ENCODE data around the gene OTUD7B. TPM values are rescaled to one million over a fixed set of nuclear protein-coding genes. Genes with fewer than 3 reads are reported as not detected.

The OTUD7B gene
- total RNA-seq, 2 experiments from 2014 or later, result 2.0 to 2.9 TPM

- Histone ChIP-seq H3K4me1 (ENCODE audit: insufficient read depth, low read length) (peaks cover 3% of the 10 kb centered on the region), H3K4me3 (ENCODE audit: low read length) (no peak overlapping the region), H3K36me3 (ENCODE audit: insufficient read depth, low read length) (peaks cover 39% of the 10 kb centered on the region), H3K27ac (ENCODE audit: low read depth in 1 of 2, low read length in 2 of 2) (no peak overlapping the region), H3K9me3 (ENCODE audit: control insufficient read depth in 1 of 2, insufficient read depth in 1 of 2, low read length in 2 of 2) (no peaks in the 10 kb centered on the region), H3K27me3 (ENCODE audit: control insufficient read depth in 1 of 2, insufficient read depth in 2 of 2, low read length in 2 of 2) (no peaks in the 10 kb centered on the region)
- ChIA-PET CTCF (no interaction called here), POLR2A (interaction anchor here (0.7 kb wide), 1 partner anchor 79 kb away, joined by 4 read pairs; a partner anchor contains a TSS)
- Mint-ChIP-seq H3K36me3 (ENCODE audit: low read depth) (peaks cover 44% of the 10 kb centered on the region), H3K4me1 (ENCODE audit: low read depth) (peaks cover 18% of the 10 kb centered on the region), H3K27ac (no peak overlapping the region), H3K4me3 (no peak overlapping the region), H3K9me3 (no peaks in the 10 kb centered on the region), H3K27me3 (no peaks in the 10 kb centered on the region)
- no peak for ATAC-seq (ENCODE audit: poor library complexity)
- no peak for DNase-seq
- no peak for TF ChIP-seq CTCF (IDR thresholded peaks at IDR 0.05)
- intact Hi-C loops (cut with DNase I, micrococcal nuclease), result no loop called here
Measured at GRCh38 chr1:149966405-149966804, 44.1 kb downstream of the OTUD7B start.

GRCh38 chr1:149965440-149965839, 45.1 kb downstream of the OTUD7B start:
- H3K36me3 ChIP-seq (ENCODE audit: insufficient read depth, low read length), result peaks cover 31% of the 10 kb centered on the region
- H3K4me1 ChIP-seq (ENCODE audit: insufficient read depth, low read length), result peaks cover 3% of the 10 kb centered on the region
- H3K9me3 Mint-ChIP-seq, result no peaks in the 10 kb centered on the region
- H3K4me3 Mint-ChIP-seq, result no peak overlapping the region
- TF ChIP-seq CTCF (IDR thresholded peaks at IDR 0.05), result no peak
- peak overlapping the region; percentile 35 for H3K27ac Mint-ChIP-seq
- intact Hi-C loops (cut with DNase I, micrococcal nuclease), result no loop called here
- no peak overlapping the region for H3K27ac ChIP-seq (ENCODE audit: low read depth in 1 of 2, low read length in 2 of 2)
- H3K27me3 ChIP-seq (ENCODE audit: control insufficient read depth in 1 of 2, insufficient read depth in 2 of 2, low read length in 2 of 2), result no peaks in the 10 kb centered on the region
- H3K4me3 ChIP-seq (ENCODE audit: low read length), result no peak overlapping the region
- DNase-seq (peak in 2 of 14 experiments; percentile 11 to 45), ATAC-seq (ENCODE audit: poor library complexity) (peak; percentile 58)
- H3K27me3 Mint-ChIP-seq, result no peaks in the 10 kb centered on the region
- peaks cover 34% of the 10 kb centered on the region for H3K36me3 Mint-ChIP-seq (ENCODE audit: low read depth)
- ChIA-PET CTCF (no interaction called here), POLR2A (interaction anchor here (0.6 to 1.2 kb wide), 2 partner anchors 78 to 808 kb away, joined by 3 to 4 read pairs; a partner anchor contains a TSS)
- H3K9me3 ChIP-seq (ENCODE audit: control insufficient read depth in 1 of 2, insufficient read depth in 1 of 2, low read length in 2 of 2), result no peaks in the 10 kb centered on the region
- H3K4me1 Mint-ChIP-seq (ENCODE audit: low read depth), result peaks cover 21% of the 10 kb centered on the region

GRCh38 chr1:149963358-149963757, 47.2 kb downstream of the OTUD7B start:
- no peak for TF ChIP-seq CTCF (IDR thresholded peaks at IDR 0.05)
- Mint-ChIP-seq H3K36me3 (ENCODE audit: low read depth) (peaks cover 44% of the 10 kb centered on the region), H3K27ac (no peak overlapping the region), H3K27me3 (no peaks in the 10 kb centered on the region), H3K4me3 (no peak overlapping the region), H3K4me1 (ENCODE audit: low read depth) (peaks cover 21% of the 10 kb centered on the region), H3K9me3 (no peaks in the 10 kb centered on the region)
- H3K27ac ChIP-seq (ENCODE audit: low read depth in 1 of 2, low read length in 2 of 2), result no peak overlapping the region
- ChIA-PET POLR2A (no interaction called here), CTCF (no interaction called here)
- DNase-seq (no peak), ATAC-seq (ENCODE audit: poor library complexity) (no peak)
- H3K4me1 ChIP-seq (ENCODE audit: insufficient read depth, low read length), result peaks cover 3% of the 10 kb centered on the region
- intact Hi-C loops (cut with DNase I, micrococcal nuclease), result loop anchor here (5.0 kb wide), 1 partner anchor 204 kb away; no protein-coding TSS in a partner anchor
- H3K9me3 ChIP-seq (ENCODE audit: control insufficient read depth in 1 of 2, insufficient read depth in 1 of 2, low read length in 2 of 2), result no peaks in the 10 kb centered on the region
- H3K4me3 ChIP-seq (ENCODE audit: low read length), result no peak overlapping the region
- H3K27me3 ChIP-seq (ENCODE audit: control insufficient read depth in 1 of 2, insufficient read depth in 2 of 2, low read length in 2 of 2), result no peaks in the 10 kb centered on the region
- peaks cover 29% of the 10 kb centered on the region for H3K36me3 ChIP-seq (ENCODE audit: insufficient read depth, low read length)
